HL-60/S4 treated with retinoic acid at 250 ng/mL for 4 days and 3 days (cell line): ENCODE data around the gene PSG2.
"Not testable (repeated sequence)": the region's sequence is repeated elsewhere in the genome, so short reads cannot be mapped to it uniquely, and the experiment has no call there.

ENCODE experiments used
- in situ Hi-C: fragments of 300-500 bp; cut with MboI; formaldehyde crosslinking; loops from 2 replicates; pipeline ENCODE4 v1.7.0; 2022; ENCODE audit warnings: low sequenced_read_pairs

Gene PSG2

GRCh38 chr19:43082601-43083000, at the start of gene PSG2:
TSS of gene PSG2 (minus strand) at chr19:43082701. CDS start at chr19:43082569, 132 bp downstream.
- in situ Hi-C loops, result not testable (repeated sequence)

DNA sequence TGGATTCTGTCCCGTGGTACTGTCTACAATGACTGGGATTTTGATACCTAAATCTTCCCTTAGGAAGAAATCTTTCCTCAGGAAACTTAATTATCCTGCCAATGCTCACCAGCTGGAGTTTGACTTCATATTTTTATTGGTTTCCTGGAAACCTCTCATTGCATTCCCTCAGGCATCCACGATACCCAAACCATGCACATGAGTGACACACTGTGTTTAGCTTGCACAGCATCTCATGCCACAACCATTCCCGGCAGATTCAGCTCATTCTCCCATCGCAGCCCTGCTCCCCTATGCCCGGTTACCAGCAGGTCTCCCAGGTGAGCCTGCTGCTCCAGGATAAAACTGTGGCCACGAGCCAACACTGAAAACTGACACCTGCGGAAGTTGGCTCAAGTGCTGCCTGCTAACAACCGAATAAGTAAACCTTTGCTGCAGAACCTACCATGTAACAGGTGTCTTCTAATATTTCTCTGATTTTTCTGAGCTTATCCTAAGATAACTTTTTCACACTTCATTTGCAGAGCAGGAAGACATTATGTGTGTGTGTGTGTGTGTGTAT, 48.9 kb upstream of the PSG2 start:
- in situ Hi-C loops, result not testable (repeated sequence)

DNA sequence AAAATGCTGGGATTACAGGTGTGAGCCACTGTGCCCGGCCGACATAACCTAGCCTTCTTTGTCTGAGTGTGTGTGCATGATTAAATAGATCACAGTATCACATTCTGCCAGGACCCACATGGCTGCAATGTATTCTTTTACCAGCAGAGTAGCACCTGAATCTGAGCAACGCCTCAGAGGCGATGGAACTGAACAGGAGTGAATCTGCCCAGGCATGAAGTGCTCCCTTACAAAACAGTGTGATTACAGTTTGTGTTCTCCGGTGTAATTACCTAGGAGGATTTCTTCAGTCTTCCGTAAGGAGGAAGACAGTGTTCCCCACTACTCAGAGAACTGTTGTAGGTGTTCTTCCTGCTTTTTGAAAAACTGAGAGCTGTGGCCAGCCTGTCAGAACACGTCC, 46.7 kb upstream of the PSG2 start:
- in situ Hi-C loops, result not testable (repeated sequence)

GRCh38 chr19:43127336-43127735, 44.8 kb upstream of the PSG2 start:
- in situ Hi-C loops, result not testable (repeated sequence)

DNA sequence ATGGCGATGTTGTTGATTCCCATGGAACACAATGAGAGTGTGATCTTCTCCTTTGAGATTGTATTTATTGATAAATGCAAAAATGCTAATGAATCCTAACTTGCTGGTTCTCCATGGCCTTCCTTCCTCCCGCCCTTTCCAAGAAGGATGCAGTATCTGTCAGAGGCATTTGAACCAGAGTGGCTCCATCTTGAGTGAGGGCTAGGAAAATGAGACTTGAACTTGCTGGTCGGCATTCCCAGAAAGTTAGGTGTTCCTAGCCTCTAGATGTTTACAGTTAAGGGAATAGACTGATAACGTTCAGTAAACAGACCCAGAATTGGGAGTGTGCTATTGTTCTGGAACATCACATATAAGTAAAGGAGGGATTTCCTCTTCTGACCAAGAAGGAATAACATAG, 44.2 kb upstream of the PSG2 start:
- in situ Hi-C loops, result no loop called here

DNA sequence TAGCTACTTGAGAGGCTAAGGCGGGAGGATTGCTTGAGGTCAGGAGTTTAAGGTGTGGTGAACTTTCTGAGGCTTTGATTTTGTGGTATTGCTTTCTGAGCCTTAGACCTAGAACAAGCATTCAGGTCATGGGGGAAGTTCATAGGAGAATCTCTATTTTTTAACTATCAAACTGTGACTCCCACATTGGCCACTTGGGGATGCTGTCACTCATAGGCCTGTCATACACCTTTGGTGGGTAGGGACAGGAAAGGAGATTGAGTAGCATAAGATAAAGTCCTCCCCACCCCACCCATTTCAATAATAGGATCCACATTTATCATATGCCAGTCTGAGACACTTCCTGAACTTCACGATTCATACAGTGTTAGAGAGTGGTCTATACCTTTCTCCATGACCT, 41.9 kb upstream of the PSG2 start:
- in situ Hi-C loops, result no loop called here

DNA sequence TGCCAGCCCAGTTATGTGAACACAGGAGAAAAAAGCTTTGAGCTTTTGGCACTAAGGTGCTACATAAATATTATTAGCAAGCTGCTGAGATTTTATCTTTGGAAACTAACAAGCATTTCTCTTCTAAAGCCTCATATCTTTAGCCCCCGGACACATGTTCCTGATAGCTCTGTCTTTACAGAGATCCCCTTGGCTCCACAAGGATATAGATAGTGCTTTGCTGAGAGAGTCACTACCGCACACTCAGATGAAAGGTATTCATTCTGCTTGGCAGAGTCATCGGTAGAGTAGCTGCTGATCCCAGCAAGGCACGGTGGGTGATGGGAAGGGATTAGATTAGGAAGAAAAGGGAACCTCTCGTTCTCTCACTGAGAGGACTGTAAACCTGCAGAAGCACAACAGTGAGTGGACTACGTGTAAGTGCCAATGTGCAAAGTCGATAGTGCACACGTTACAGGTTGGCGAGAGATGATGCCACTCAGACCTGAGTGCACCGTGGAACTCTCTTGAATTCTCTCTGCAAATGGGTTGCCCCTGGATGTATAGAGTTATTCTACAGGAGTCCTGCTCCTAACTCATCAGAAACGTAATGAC, 38.0 kb upstream of the PSG2 start:
- in situ Hi-C loops, result not testable (repeated sequence)

GRCh38 chr19:43119526-43119925, 37.0 kb upstream of the PSG2 start:
- in situ Hi-C loops, result not testable (repeated sequence)

DNA sequence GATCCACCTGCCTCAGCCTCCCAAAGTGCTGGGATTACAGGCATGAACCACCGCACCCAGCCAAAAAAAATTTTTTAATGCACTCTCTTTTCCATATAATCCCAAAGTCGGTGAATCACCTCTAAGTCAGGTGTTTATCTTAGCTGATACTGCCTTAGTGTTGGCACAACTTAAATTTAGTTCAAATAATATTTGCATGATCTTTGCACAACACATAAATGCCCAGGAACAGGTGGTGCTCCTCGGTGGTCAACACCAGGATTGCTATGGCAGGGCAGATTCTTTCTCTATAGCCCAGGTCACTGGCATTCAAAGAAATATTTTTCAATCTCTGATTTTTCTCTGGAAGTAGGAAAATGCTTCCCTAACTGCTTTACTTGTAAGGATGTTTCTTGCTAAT, 33.9 kb upstream of the PSG2 start:
- in situ Hi-C loops, result not testable (repeated sequence)

DNA sequence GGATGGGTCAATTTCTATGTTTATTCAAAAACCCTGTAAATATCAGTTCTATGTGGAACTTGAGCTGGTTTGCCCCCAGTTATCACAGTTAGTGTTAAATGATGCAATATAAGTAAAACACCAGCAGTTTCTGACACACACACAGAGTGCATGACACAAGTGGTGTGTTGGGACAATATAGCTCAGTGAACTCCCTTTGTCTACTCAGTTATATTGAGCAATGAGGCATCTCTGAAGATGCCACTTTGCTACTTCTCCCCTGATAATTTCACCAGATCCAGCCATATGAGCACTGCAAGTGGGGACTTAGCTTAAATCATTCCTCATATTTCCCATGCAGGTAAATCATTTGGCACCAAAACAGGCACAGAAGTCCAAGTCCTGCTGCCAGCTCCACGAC, 33.0 kb upstream of the PSG2 start:
- in situ Hi-C loops, result not testable (repeated sequence)

- in situ Hi-C loops, result not testable (repeated sequence)
Observed at GRCh38 chr19:43115064-43115463, 32.6 kb upstream of the PSG2 start.

DNA sequence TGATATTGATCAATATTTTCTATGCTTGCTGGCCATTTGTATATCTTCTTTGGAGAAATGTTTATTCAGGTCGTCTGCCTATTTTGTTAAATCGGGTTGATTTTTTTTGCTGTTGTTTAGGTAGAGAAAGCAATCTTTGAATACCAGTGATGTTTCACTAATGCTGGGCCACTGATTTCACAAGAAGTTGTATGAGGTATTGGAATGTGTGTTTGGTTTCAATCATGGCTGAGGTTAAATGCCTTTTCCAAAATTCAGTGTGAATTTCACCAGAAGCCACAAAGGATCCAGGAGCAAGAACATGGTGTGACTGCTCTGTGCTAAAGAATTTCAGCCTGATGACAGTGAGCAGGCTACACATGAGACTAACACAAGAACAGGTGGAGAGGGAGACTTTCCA, 32.1 kb upstream of the PSG2 start:
- in situ Hi-C loops, result not testable (repeated sequence)

- in situ Hi-C loops, result not testable (repeated sequence)
Observed at GRCh38 chr19:43107401-43107800, 24.9 kb upstream of the PSG2 start.

- in situ Hi-C loops, result no loop called here
Observed at GRCh38 chr19:43105496-43105895, 23.0 kb upstream of the PSG2 start.

- in situ Hi-C loops, result not testable (repeated sequence)
Observed at GRCh38 chr19:43104215-43104850, 21.8 kb upstream of the PSG2 start.

DNA sequence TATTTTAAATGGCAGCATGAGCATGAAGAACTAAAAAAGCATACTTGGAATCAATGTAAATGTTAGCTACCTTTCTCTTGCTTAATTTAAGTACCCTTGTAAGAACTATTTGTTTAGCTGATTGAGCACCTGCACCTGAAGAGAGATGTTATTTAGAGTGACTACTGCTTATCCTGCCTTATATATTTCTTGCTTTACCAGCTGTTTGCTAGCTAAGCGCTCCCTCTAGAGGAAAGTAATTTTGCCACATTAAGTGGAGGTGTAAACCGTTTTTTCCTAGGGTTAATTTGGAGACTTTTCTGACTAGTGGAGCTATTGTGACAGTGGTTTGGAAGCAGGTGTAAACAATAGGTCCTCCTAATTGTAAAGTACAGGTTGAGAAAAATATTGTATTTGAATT, 19.4 kb upstream of the PSG2 start:
- in situ Hi-C loops, result no loop called here

DNA sequence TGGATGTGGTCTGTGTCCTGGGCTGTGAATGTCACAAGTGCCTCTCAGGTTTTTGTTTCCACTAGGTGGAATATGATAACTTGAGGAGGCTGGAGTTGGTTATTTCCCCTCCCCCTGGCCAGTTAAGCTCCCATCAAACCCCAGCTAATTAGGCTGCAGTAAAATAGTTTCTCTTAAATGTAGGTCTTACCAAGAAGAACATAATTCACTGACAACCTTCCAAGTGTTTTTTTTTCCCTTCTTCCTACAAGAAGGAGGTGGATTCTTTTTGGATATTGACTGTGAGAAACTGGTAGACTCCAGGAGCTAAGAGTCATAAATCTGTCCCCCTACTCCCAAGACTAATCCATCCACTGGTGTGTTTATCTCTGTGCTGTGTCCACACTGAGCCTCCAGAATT, 15.9 kb upstream of the PSG2 start:
- in situ Hi-C loops, result not testable (repeated sequence)

DNA sequence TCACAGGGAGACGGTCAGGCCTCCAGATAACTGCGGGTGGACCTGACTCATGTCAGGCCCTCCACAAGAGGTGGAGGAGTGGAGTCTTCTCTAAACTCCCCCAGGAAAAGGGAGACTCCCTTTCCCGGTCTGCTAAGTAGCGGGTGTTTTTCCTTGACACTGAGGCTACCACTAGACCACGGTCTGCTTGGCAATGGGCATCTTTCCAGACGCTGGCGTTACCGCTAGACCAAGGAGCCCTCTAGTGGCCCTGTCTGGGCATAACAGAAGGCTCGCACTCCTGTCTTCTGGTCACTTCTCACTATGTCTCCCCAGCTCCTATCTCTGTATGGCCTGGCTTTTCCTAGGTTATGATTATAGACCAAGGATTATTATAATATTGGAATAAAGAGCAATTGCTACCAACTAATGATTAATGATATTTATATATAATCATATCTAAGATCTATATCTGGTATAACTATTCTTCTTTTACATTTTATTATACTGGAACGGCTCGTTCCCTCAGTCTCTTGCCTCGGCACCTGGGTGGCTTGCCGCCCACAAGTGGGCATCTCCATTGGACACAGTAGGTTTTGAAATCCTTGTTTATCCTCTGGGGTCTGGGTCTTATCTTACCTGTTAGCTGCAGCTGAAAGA, 5.3 kb upstream of the PSG2 start:
- in situ Hi-C loops, result not testable (repeated sequence)

- in situ Hi-C loops, result not testable (repeated sequence)
Observed at GRCh38 chr19:43085796-43086530, 3.5 kb upstream of the PSG2 start.

DNA sequence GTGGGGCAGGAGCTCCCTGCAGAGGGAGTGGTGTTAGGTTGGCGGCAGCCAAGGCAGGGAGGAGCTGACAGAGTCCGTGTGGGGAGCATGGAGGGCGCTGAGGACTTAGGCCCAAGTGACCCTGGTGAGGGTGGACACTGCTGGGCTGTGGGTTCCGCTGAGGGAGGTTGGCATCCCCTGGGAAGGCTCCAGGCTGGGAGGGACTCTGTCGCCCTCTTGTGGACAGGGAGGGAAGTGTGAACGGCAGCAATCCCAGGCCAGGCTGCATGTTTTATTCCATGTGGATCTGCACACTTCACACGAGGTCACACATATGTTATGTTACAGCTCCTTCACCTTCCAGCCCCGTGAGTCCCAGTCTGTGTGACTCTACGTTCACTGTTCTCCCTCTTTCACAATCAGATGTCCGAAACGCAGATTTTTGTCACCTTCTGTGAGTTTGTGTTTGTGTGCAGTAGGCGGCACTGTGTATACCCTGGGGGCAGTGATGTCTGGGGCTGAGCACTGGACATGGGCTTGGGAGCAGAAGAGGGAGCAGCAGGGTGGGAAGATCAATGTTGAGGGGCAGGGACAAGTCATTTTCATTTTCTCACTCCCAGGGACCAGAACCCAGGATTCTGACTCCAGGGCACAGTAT, 1.8 kb upstream of the PSG2 start:
- in situ Hi-C loops, result not testable (repeated sequence)

DNA sequence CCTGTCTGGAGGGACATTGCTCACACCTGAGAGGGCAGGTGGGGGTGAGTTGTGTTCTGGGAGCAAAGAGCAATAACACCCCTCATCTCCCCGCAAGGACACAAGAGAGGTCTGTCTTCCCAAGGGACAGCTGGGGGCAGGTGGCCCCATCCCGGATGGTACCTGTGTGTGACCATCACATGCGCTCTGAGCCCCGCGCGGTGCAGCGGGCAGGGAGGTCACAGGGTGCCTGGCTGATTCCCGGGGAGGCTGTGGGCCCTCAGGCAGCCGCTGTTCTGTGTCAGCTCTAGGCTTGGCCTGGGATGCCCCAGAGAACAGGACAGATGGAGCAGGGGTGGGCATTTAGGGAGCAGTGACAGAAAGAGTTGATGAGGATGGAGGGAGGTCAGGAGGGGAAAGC, 1.2 kb upstream of the PSG2 start:
- in situ Hi-C loops, result not testable (repeated sequence)
